SKM-1 treated with dmso at 0.1 percent for 144 hours (cell line): ENCODE measurements around the gene PCED1A.

ENCODE experiments used
- DNase-seq: peaks from one replicate; lab custom pipeline; 2025; ENCODE audit not compliant: unreplicated experiment; lab: John Stamatoyannopoulos, UW

PCED1A gene

DNA sequence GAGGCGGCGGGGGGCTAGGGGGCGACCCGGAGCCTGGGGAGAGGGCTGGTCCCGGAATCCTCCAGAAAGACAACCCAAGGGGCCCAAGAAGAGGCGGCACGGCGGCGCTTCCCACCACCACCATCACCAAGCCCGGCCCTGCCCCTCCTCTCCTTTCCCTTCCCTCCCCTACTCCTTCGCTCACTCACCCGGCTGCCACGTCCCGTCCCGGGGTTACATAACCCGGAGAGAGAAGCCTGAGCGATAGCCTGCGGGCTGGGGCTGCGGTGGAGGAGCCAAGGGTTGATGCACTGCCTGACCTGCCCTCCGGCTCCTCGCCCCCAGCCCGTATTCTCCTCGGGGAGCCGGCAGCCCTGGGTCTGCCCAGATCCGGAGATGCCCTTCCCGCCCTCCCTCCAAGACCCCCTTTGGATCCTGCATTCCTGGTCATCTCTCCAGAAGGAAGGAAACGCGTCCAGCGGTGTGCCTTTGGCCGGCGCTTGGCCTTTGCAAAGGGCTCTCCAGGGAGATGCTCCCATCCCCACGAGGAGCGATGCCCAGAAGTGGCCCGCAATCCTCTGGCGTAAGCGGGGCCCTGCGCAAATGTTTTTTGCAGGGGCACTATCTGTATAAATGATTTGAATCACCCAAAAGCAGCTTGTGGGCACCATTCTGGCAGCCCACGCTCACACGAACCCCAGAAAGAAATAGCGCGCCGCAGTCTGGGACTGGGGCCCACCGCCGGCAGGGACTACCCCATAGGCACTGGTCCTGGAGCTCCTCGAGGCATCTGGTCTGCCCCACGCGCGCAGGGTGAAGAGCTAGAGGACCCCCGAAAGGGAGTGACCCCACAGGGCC lies 35.4 kb downstream of the PCED1A start:
- DNase-seq, result no peak

DNA sequence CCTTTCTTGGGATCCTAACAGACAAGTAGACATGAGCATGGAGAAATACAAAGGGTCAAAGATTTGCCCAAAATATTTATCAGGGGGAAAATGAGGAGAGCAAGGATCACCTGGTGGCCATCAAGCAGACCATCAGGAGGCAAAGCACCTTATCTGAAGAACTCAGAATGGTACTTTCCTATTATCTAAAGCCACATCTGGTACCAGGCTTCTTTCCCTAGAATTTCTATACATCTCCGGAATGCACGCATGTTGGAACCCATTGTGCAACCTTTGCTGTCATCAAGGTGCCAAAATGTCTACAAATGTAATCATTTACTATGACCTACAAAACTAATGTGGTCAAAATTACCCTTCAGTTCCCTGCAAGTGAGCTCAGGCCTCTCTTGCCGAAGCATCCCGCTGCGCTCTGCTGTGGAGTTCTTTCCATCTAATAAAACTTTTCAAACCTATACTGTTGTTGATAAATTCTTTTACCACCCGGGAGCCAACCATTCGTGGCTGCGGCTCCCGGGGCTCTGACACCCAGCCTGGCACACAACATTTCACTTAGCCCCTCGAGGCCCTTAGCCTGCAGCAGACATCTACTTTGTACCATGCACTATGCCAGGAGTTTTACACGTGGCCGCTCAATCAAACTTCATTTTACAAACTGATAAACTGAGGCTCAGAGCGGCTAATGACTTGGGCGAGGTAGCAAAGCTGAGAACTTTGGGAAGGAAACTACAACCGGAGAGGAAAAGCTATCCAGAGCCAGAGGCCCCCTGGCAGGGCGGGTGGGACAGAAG lies 36.2 kb downstream of the PCED1A start:
- no peak for DNase-seq

DNA sequence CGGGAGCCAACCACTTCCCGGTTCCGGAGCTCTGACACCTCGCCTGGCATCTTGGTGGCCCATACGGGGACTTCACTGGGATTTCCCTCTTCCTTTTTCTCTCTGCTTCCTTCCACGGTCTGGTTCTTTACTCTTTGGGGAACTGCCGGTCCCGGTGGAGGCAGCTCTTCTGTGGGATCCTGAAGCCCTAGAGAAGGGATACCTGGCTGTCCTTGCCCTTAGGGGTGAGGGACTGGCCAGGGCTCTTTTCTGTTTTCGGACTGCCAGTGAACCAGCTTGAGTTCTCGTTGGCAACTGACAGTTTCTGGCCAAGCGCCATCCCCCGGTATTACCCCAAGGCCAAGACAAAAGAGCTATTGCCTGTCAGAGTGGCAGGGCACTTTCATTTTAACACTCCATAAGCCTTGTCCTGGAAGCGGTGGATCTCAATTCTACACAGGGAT lies 39.1 kb downstream of the PCED1A start:
- DNase-seq, result no peak

DNA sequence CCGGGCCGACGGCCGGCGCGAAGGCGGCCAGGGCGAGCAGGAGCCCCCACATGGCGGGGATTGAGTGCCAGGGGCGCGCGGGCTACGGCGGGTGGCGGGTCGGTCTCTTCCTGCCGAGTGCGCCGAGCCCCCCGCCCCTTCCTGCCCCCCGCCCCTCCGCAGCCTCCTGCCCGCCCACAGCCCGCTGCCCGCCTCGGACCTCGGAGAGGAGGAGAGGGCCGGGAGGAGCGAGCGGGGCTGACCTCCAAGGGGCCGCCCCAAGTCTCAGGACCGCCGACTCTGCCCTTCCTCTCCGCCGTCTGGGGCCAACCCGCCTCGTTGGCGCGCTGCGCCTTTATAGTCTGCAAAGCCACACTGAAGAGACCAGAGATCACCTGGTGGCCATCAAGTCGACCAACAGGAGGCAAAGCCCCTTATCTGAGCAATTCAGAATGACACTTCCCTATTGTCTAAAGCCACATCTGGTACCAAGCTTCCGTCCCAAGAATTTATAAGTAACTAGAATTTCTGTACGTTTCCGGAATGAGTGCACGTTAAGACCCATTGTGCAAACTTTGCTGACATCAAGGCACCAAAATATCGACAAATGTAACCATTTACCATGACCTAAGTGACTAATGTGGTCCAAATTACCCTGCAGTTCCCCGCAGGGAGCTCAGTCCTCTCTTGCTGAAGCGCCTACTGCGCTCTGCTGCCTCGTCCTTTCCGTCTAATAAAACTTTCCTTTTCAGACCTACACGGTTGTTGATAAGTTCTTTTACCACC lies 39.8 kb downstream of the PCED1A start, which contains the start of gene CPXM1:
Gene CPXM1, minus strand, starts transcription at position 107 of the 765 bp plus-strand sequence. Its CDS starts 55 bp downstream, at position 52.
- peak; percentile 17 for DNase-seq

DNA sequence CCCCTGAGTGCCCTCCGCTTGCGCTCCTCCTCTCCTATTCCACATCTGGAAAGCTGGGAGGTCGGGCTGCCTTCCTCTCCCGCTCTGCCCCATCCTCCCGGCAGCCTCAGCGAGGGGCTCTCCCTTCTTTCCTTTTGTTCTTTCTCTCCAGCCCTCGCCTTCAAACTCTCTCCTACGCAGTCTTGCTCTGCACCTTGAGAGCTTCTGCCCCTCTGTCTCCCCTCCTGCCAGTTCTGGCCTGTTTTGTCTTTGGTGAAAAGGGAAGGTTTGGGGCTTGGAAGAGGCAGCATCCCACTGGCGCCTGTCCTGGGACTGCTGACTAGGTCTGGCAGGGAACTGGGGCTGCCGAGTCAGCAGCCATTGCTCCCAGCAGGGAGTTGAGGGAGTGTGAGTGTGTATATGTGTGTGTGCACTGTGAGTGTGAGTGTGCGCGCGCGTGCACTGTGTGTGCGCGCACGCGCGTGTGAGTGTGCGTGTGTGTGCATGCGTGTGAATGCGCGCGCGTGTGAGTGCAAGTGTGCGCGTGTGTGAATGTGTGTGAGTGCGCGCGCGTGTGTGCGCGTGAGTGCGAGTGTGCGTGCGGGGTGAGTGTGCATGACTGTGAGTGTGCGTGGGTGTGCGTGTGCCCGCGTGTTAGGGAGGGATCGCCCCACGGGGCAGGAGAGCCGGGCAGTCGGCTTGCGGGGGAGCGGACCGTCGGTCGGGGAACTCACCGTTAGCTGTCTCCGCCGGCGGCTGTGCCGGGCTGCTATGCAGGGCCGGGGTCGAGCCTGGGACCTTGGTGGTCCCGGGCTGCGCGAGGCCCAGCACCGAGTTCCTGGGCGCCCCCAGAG lies 40.6 kb downstream of the PCED1A start:
- no peak for DNase-seq

DNA sequence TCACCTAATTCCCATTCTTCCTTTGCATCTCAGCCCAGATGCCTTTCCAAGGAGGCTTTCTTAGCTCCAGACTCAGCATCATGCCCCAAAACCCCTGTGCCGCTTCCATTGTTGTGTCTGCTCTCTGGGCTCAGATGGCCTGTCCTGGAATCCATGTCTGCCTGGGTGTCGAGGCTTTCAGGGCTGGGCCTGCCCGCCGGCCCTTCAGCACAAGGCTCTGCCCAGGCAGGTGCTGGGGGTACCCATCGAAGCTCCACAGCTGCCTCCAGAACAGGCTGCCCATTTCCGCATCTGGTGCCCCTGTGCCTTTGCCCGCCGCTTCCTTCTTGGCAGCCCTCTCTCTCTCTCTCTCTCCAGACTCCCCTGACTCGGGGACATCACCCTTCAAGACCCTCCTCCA lies 41.2 kb downstream of the PCED1A start:
- DNase-seq, result no peak

DNA sequence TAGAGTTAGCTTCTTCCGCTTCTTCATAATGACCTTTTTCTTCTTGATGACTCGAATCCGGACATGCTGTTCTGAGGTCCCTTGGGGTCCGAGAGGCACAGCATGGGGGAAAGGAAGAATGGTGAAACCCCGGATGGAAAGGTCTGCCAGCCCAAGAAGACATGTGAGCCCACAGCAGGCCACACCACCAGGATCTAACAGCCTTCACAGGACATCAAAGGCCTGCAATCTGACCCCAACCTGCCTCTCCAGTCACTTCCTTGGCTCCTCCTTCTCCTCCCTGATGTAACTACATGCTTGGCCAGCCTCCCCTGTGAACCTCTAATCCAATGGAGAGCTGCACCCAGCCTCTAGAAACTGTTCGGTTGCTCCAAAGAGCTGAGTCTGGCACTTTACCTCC lies 41.6 kb downstream of the PCED1A start:
- no peak for DNase-seq

DNA sequence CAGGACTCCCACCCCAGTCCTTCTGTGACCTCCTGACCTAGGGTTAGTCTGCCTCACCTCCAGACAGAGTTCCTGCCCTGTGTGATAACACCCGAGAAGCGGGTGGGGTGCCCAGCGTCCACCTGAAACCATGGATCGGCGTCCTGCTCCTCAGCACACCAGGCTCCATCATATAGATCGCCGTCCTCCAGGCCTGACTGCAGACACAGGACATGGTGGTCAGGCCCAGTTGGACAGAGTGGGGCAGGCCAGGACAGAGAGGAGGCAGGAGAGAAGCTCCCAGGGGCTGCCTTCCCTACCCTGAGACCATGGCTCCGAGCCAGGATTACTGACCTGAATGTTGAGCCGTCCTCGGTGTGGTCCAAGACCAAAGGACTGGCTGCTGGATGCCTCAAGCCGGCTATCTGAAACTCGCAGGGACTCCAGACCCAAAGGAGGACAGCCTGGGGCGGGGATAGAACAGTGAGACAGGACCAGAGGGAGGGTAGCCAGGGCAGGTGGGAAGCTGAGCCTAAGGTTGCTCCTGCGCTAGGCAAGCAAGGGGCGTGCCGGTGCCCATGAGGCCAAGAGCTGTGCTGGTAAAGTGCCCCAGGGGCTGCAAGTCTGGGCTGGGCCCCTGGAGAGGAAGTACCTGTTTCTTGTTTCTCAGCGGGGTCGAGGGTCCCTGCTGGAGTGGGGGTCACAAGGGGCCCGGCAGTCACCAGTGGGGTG lies 42.2 kb downstream of the PCED1A start:
- DNase-seq, result no peak

DNA sequence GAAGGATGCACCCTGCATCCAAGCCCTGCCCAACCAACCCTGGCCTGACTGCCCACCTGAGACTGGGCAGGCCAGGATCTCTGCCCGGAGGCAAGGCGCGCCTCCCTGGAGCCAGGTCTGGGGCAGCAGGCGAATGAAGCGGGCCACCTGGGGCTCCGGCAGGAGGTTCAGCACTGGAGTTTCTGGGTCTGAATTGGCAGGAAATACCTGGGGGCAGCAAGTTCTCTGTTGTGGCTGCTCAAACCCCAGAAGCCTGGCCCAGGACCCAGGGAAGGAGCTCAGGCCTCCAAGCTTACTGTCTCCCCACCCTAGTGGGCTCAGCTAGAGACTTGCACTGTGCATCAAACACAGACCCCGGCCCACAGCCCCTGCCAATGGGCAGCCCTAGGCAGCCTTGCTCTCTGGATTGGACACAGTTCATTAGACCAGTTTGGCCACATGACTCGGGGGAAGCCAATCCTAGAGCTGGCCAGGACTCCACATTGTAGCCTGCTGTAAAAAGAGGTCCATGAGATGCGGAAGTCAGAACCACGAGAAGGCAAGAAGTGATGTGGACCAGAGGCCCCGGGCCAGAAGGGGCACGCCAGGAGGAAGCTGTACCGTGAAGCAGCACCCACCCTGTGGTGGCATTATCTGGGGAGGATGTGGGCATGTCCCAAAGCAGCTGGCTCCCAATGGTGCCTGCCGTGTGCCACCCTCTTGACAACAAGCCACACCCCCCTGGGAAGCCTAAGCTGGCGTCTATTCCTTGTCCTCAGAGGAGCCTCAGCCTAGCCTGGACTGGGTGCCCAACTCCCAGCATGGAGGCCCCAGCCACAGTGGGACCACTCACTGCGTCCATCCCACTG lies 43.1 kb downstream of the PCED1A start:
- no peak for DNase-seq

DNA sequence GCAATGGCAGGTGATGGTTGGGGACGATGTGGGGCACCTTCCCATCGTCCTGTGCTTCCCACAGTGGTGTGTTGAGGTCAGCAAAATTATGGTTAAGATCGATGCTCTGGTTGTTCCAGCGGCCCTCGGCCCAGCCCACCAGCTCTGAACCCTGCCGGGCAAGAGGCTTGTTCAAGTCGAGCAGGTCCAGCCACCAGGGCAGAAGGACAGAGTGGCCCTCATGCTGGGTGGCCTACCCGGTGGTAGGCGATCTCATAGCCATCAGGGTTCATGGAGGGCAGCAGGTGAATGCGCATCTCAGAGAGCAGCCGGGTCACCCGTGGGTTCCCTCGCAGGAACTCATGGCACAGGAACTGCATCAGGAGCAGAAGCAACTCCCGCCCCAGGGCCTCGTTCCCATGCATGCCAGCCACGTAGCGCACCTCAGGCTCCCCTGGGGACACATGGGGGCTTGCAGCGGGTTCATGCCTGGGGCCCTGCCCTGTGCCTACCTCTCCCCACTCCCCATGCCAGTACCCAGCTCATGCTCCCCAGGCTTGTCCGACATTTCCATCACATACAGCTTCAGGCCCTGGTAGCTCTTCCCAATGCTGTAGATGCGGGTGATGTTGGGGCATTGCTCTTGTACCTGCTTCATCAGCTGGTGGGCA lies 44.3 kb downstream of the PCED1A start:
- no peak for DNase-seq

DNA sequence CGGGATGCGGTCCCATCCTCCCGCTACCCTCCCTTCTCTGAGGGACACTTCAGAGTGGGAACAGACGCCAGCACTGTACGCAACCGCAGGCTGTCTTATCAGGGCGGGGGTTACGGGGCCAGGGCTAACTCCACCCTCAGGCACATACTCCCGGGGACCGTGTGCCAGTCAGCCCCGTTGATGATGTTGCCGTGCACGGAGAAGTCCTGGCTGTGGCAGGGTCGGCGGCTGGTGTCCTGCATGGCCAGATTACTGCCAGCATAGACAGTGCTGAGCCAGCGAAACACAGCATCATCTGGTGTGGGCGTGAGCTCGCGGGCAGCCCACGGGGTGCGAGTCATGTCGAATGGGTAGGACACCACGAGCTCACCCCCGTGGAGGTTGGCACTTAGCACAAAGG lies 45.0 kb downstream of the PCED1A start:
- DNase-seq, result no peak

DNA sequence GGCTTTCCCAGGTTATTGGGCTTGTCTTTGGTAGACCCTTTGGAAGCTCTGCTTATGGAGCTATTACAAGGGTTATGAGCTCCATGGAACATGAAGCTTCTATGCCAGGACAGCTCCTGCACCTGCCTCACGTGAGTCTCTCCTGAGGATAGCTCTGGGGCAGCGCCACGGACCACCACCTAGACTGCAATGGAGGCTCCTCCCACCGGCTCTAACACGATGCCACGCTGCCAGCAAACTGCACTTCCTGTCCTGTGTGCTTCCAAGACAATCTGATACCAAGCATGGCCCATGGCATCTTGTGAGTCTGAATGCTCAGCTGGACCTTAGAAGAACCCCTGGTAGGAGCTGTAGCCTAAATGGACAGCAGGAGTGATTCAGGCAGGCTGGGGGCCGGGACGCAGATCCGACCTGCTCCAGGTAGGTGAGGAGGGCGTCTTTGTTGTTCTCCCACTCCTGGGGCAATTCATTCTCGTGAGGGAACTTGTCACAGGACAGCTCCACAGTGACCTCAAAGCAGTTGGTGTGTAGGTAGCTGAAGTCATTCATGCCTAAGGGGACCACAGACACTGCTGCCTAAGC lies 45.5 kb downstream of the PCED1A start:
- no peak for DNase-seq

DNA sequence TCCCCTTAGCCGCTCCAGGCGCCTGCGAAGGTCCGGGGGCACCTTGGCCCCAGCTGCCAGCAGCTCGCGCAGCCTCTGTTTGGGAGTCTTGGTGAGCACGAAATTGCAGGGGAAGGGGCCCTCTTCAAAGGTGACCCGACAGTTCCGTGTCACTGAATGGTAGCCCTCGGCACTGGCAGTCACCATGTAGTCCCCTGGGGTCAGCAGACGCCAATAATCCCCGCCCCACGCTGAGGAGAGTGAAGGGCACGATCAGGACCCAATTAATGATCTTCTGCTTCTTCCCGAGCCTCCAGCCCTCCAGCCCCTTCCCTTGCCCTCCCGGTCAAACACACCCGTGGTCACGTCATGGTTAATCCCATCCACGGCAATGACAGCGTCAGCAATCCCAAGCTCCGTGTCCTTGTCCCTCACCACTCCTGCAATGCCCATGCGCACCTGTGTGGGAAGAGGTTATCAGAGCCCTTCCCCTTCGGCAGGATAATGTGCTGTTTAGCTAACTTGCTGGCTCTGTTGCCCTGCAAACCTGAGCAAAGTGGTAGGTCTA lies 46.2 kb downstream of the PCED1A start:
- DNase-seq, result no peak

DNA sequence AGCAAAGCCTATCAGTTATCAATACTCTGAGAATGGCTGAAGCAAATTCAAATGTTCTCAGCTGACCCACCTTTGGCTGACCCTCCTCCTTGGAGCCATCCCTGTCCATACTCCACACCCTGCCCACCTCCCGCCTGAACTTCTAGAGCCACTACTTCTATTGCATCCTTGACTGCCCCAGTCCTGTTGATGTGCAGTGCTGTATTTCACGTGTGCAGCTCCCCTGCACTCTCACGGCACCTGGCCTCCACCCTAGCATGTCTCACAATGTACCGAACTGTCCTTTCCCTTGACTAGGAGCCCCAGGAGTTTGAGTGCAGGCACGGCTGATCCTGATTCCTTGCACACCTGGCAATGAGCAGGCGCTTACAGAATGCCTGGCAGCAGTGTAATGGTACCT lies 47.0 kb downstream of the PCED1A start:
- no peak for DNase-seq
